Measurements from ENCODE around the gene CAPN2.

DNA sequence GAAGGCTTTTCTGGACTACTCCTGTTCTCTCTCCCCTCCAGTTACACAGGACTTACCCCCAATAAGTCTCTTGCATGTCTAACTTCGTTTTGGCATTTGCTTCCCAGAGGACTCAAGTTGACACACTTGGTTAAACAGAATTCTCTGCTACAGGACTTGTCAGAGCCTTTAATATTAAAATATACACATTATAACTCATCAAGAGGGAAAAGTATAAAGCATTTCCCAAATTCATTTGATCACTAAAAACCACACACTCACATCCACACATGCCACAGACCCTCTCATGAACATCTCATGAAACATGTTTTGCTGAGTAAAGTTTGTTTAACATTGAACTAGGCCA, 8.7 kb upstream of the CAPN2 start:
- TF ChIP-seq RFX5 (IDR thresholded peaks at IDR 0.05; ENCODE audit: low read length) (no peak), RAD21 (IDR thresholded peaks at IDR 0.05; ENCODE audit: low read length) (no peak), TAF1 (IDR thresholded peaks at IDR 0.05; ENCODE audit: borderline replicate concordance, low read depth, low read length) (no peak), EP300 (IDR thresholded peaks at IDR 0.05; ENCODE audit: borderline replicate concordance in 1 of 2, low read depth in 1 of 2, low read length in 1 of 2) (no peak), SIN3A (IDR thresholded peaks at IDR 0.05; ENCODE audit: borderline replicate concordance, low read depth, low read length) (no peak), SMC3 (IDR thresholded peaks at IDR 0.05; ENCODE audit: low read depth, low read length) (no peak)
- TF ChIP-seq, protein P1, sequence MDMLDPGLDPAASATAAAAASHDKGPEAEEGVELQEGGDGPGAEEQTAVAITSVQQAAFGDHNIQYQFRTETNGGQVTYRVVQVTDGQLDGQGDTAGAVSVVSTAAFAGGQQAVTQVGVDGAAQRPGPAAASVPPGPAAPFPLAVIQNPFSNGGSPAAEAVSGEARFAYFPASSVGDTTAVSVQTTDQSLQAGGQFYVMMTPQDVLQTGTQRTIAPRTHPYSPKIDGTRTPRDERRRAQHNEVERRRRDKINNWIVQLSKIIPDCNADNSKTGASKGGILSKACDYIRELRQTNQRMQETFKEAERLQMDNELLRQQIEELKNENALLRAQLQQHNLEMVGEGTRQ (IDR thresholded peaks at IDR 0.05; ENCODE audit: borderline replicate concordance, low read depth, low read length), result no peak
- TF ChIP-seq, protein P2, sequence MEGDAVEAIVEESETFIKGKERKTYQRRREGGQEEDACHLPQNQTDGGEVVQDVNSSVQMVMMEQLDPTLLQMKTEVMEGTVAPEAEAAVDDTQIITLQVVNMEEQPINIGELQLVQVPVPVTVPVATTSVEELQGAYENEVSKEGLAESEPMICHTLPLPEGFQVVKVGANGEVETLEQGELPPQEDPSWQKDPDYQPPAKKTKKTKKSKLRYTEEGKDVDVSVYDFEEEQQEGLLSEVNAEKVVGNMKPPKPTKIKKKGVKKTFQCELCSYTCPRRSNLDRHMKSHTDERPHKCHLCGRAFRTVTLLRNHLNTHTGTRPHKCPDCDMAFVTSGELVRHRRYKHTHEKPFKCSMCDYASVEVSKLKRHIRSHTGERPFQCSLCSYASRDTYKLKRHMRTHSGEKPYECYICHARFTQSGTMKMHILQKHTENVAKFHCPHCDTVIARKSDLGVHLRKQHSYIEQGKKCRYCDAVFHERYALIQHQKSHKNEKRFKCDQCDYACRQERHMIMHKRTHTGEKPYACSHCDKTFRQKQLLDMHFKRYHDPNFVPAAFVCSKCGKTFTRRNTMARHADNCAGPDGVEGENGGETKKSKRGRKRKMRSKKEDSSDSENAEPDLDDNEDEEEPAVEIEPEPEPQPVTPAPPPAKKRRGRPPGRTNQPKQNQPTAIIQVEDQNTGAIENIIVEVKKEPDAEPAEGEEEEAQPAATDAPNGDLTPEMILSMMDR (IDR thresholded peaks at IDR 0.05), result no peak
- TF ChIP-seq, protein P3, sequence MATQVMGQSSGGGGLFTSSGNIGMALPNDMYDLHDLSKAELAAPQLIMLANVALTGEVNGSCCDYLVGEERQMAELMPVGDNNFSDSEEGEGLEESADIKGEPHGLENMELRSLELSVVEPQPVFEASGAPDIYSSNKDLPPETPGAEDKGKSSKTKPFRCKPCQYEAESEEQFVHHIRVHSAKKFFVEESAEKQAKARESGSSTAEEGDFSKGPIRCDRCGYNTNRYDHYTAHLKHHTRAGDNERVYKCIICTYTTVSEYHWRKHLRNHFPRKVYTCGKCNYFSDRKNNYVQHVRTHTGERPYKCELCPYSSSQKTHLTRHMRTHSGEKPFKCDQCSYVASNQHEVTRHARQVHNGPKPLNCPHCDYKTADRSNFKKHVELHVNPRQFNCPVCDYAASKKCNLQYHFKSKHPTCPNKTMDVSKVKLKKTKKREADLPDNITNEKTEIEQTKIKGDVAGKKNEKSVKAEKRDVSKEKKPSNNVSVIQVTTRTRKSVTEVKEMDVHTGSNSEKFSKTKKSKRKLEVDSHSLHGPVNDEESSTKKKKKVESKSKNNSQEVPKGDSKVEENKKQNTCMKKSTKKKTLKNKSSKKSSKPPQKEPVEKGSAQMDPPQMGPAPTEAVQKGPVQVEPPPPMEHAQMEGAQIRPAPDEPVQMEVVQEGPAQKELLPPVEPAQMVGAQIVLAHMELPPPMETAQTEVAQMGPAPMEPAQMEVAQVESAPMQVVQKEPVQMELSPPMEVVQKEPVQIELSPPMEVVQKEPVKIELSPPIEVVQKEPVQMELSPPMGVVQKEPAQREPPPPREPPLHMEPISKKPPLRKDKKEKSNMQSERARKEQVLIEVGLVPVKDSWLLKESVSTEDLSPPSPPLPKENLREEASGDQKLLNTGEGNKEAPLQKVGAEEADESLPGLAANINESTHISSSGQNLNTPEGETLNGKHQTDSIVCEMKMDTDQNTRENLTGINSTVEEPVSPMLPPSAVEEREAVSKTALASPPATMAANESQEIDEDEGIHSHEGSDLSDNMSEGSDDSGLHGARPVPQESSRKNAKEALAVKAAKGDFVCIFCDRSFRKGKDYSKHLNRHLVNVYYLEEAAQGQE (IDR thresholded peaks at IDR 0.05; ENCODE audit: low read depth, low read length), result no peak
- TF ChIP-seq, protein P4, sequence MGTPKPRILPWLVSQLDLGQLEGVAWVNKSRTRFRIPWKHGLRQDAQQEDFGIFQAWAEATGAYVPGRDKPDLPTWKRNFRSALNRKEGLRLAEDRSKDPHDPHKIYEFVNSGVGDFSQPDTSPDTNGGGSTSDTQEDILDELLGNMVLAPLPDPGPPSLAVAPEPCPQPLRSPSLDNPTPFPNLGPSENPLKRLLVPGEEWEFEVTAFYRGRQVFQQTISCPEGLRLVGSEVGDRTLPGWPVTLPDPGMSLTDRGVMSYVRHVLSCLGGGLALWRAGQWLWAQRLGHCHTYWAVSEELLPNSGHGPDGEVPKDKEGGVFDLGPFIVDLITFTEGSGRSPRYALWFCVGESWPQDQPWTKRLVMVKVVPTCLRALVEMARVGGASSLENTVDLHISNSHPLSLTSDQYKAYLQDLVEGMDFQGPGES (IDR thresholded peaks at IDR 0.05; ENCODE audit: low read depth, low read length), result no peak
